Activated CD8-positive, alpha-beta memory T cell treated with anti-CD3 and anti-CD28 coated beads, Interleukin-2, amount 50 U/mL, for 1 hour (primary cell): ENCODE data around the gene SCAMP5.

Experiments
- DNase-seq: peaks from one replicate; pipeline ENCODE4 v3.0.0-alpha.2; 2020; ENCODE audit errors: extremely low read depth

Gene SCAMP5

GRCh38 chr15:75069301-75069925 lies 74.0 kb downstream of the SCAMP5 start:
- no peak for DNase-seq

- no peak for DNase-seq
These were observed 75.3 kb downstream of the SCAMP5 start for GRCh38 chr15:75070674-75071073.
